ENCODE results near the gene CGB5. TPM values are rescaled to one million over a fixed set of nuclear protein-coding genes. Genes with fewer than 3 reads are reported as not detected.
"Not testable (repeated sequence)": the region's sequence is repeated elsewhere in the genome, so short reads cannot be mapped to it uniquely, and the experiment has no call there.

CGB5 gene
- total RNA-seq, 2 experiments from 2014 or later: not detected

DNA sequence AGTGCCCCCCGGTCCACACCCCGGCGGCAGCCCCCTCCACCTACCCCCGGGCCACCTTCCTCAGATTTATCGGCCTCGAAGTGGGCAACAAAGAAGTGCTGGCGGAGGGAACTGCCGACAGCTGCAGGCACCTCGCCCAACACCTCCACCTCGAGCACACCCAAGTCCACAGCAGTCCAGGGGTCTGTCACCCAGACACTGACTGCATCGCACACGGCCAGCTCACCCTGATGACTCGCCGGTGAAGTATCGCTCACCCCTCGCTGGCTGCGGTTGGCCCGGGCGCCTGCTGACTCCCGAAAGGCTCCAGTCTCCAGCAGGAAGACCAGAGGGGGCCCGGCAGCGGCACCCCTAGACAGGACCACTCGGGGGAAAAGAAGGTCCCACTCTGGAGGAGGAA lies 18.0 kb upstream of the CGB5 start:
- CTCF ChIA-PET, POLR2A ChIA-PET: not testable (repeated sequence)

GRCh38 chr19:49028686-49029085 lies 15.0 kb upstream of the CGB5 start:
- H3K27me3 Mint-ChIP-seq; H3K27ac Mint-ChIP-seq; H3K4me1 Mint-ChIP-seq; H3K9me3 Mint-ChIP-seq; CTCF ChIA-PET; H3K36me3 Mint-ChIP-seq (ENCODE audit: low read depth); H3K4me3 Mint-ChIP-seq; DNase-seq; POLR2A ChIA-PET: not testable (repeated sequence)

More for the DNA sequence above, 18.0 kb upstream of the CGB5 start:
- H3K36me3 Mint-ChIP-seq (ENCODE audit: low read depth); H3K9me3 Mint-ChIP-seq; H3K27ac Mint-ChIP-seq; H3K4me3 Mint-ChIP-seq; H3K27me3 Mint-ChIP-seq; DNase-seq: not testable (repeated sequence)
- H3K4me1 Mint-ChIP-seq: peaks cover 13% of the 10 kb centered on the region

GRCh38 chr19:49029749-49030148 lies 13.9 kb upstream of the CGB5 start:
- DNase-seq; H3K4me1 Mint-ChIP-seq; POLR2A ChIA-PET; H3K36me3 Mint-ChIP-seq (ENCODE audit: low read depth); H3K27me3 Mint-ChIP-seq; H3K4me3 Mint-ChIP-seq; H3K27ac Mint-ChIP-seq; CTCF ChIA-PET; H3K9me3 Mint-ChIP-seq: not testable (repeated sequence)

DNA sequence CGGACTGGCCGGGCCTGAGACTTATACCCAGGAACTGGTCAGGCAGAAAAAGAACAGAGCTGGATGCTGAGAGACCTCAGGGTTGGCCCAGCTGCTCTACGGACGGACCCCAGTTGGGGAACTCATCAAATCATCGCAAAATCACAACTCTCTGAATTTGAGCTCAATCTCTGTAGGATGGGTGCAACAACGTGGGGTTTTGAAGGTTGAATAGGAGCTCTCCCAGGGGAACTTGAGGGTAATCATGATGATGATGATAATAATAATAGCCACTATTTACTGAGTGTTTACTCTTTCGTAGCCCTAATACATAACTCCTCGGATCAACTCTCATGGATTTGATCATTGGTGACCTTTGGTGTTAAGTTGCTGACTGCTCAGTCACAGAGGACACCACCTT lies 13.3 kb upstream of the CGB5 start:
- H3K27ac Mint-ChIP-seq; H3K4me3 Mint-ChIP-seq; H3K36me3 Mint-ChIP-seq (ENCODE audit: low read depth); CTCF ChIA-PET; DNase-seq; H3K9me3 Mint-ChIP-seq; H3K4me1 Mint-ChIP-seq; POLR2A ChIA-PET; H3K27me3 Mint-ChIP-seq: not testable (repeated sequence)

DNA sequence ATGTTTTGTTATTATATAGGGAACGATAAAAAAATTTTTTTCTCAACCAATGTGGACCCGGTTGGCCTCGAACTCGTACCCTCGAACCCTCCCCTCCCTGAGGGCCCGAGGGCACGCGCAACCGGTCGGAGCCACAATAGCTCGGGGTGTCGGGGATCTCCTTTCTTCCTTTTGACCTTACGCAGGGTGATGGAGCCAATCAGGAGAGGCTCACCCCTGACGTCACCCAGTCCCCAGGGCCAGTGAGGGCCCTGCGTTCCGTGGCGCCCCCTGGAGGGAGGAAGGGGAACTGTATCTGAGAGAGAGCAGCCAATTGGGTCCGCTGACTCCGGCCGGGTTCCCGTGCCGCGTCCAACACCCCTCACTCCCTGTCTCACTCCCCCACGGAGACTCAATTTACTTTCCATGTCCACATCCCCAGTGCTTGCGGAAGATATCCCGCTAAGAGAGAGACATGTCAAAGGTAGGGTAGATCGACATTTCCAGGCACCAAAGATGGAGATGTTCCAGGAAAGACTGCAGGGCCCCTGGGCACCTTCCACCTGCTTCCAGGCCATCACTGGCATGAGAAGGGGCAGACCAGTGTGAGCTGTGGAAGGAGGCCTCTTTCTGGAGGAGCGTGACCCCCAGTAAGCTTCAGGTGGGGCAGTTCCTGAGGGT lies 11.9 kb upstream of the CGB5 start, which contains the start of gene CGB2:
TSS of gene CGB2 (plus strand) at position 249 of the 660 bp plus-strand sequence. CDS start at position 455, 206 bp downstream.
- H3K36me3 Mint-ChIP-seq (ENCODE audit: low read depth); POLR2A ChIA-PET; H3K9me3 Mint-ChIP-seq; H3K4me1 Mint-ChIP-seq; H3K27me3 Mint-ChIP-seq: not testable (repeated sequence)
- Mint-ChIP-seq H3K27ac (peak within 1 kb of the TSS; percentile 14), H3K4me3 (peak within 1 kb of the TSS; percentile 18)
- CTCF ChIA-PET: interaction anchor here (0.7 to 0.9 kb wide), 2 partner anchors 12 to 32 kb away, joined by 3 read pairs; no protein-coding TSS in a partner anchor
- peak; percentile 77 for DNase-seq

GRCh38 chr19:49036815-49037214 lies 6.8 kb upstream of the CGB5 start, which contains the start of gene CGB1:
Gene CGB1 (minus strand): TSS chr19:49036895. CDS start chr19:49036711, 184 bp downstream.
- POLR2A ChIA-PET; H3K36me3 Mint-ChIP-seq (ENCODE audit: low read depth); H3K27ac Mint-ChIP-seq; H3K9me3 Mint-ChIP-seq; CTCF ChIA-PET; H3K4me1 Mint-ChIP-seq; H3K27me3 Mint-ChIP-seq; H3K4me3 Mint-ChIP-seq: not testable (repeated sequence)
- peak; percentile 53 for DNase-seq

- H3K27me3 Mint-ChIP-seq; H3K4me3 Mint-ChIP-seq; POLR2A ChIA-PET; H3K27ac Mint-ChIP-seq; H3K4me1 Mint-ChIP-seq; H3K9me3 Mint-ChIP-seq; DNase-seq; H3K36me3 Mint-ChIP-seq (ENCODE audit: low read depth): not testable (repeated sequence)
- CTCF ChIA-PET: interaction anchor here (0.6 kb wide), 1 partner anchor 284 kb away, joined by 4 read pairs; no protein-coding TSS in a partner anchor
These were observed 5.5 kb upstream of the CGB5 start for GRCh38 chr19:49038111-49038510.

GRCh38 chr19:49038557-49039276 lies 4.9 kb upstream of the CGB5 start:
- H3K27ac Mint-ChIP-seq; H3K9me3 Mint-ChIP-seq; H3K27me3 Mint-ChIP-seq; H3K4me3 Mint-ChIP-seq; DNase-seq; H3K36me3 Mint-ChIP-seq (ENCODE audit: low read depth); POLR2A ChIA-PET; H3K4me1 Mint-ChIP-seq: not testable (repeated sequence)
- CTCF ChIA-PET: interaction anchor here (0.6 kb wide), 1 partner anchor 284 kb away, joined by 4 read pairs; no protein-coding TSS in a partner anchor

DNA sequence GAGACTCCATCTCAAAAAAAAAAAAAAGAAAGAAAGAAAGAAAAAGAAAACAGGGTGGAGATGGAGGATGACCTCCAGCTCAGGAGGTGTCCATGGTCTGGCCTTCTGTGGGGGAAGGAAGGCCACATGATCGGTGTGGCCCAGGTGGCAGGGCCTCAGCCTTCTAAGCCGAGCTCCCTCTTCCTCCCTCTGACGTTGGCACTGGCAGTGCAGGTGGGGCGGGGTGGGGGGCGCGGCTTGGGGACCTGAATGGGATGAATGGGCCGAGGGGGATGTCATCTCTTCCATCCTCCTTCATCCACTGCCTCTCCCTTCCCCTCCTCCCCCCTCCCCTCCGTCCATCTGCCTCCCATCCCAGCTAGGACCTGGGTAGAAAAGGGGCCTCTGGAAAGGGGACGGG lies 3.9 kb upstream of the CGB5 start:
- H3K4me1 Mint-ChIP-seq; H3K27me3 Mint-ChIP-seq; CTCF ChIA-PET; H3K27ac Mint-ChIP-seq; DNase-seq; H3K4me3 Mint-ChIP-seq; H3K36me3 Mint-ChIP-seq (ENCODE audit: low read depth); POLR2A ChIA-PET; H3K9me3 Mint-ChIP-seq: not testable (repeated sequence)

DNA sequence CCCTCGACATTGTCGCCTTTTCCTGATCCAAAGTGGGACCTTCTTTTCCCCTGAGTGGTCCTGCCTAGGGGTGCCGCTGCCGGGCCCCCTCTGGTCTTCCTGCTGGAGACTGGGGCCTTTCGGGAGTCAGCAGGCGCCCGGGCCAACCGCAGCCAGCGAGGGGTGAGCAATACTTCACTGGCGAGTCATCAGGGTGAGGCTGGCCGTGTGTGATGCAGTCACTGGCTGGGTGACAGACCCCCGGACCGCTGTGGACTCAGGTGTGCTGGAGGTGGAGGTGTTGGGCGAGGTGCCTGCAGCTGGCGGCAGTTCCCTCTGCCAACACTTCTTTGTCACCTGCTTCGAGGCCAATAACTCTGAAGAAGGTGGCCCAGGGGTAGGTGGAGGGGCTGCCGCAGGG lies 1.5 kb upstream of the CGB5 start:
- ChIA-PET POLR2A (no interaction called here), CTCF (no interaction called here)
- Mint-ChIP-seq H3K36me3 (ENCODE audit: low read depth) (no peaks in the 10 kb centered on the region), H3K4me3 (no peak overlapping the region), H3K9me3 (no peaks in the 10 kb centered on the region), H3K27ac (no peak overlapping the region), H3K27me3 (no peaks in the 10 kb centered on the region), H3K4me1 (no peaks in the 10 kb centered on the region)
- DNase-seq: no peak

DNA sequence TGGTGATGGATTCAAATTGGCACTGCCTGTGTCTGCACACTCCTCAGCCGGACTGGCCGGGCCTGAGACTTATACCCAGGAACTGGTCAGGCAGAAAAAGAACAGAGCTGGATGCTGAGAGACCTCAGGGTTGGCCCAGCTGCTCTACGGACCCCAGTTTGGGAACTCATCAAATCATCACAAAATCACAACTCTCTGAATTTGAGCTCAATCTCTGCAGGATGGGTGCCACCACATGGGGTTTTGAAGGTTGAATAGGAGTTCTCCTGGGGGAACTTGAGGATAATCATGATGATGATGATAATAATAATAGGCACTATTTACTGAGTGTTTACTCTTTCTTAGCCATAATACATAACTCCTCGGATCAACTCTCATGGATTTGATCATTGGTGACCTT lies 982 bp upstream of the CGB5 start:
- H3K27ac Mint-ChIP-seq; POLR2A ChIA-PET; H3K27me3 Mint-ChIP-seq; H3K9me3 Mint-ChIP-seq; H3K4me3 Mint-ChIP-seq; DNase-seq; H3K4me1 Mint-ChIP-seq; H3K36me3 Mint-ChIP-seq (ENCODE audit: low read depth); CTCF ChIA-PET: not testable (repeated sequence)

DNA sequence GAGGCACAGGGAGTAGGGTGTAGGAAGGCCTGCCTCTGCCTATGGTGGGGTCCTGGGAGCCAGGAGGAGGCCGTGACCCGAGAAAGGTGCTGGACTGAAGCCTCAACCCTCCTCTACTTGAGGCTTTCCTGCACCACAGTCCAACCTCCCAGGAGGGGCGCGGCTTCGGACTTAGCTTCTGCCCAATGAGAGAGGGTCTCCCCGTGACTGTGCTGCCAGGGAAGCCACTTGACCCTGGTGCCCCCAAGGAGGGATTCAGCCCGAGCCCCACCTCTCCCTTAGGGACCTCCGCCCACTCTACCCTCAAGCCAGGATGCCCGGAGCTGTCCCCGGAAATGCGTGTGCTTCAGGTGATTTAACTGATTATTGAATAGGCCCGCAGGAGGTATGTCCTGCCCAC lies 5.4 kb downstream of the CGB5 start, which contains the start of gene CGB8:
TSS of gene CGB8 (minus strand) at position 101 of the 400 bp plus-strand sequence. CDS start 372 bp downstream, outside the sequence.
- DNase-seq; H3K36me3 Mint-ChIP-seq (ENCODE audit: low read depth); CTCF ChIA-PET; H3K27ac Mint-ChIP-seq; H3K4me3 Mint-ChIP-seq; H3K9me3 Mint-ChIP-seq; H3K27me3 Mint-ChIP-seq; POLR2A ChIA-PET; H3K4me1 Mint-ChIP-seq: not testable (repeated sequence)

GRCh38 chr19:49049834-49050233 lies 6.2 kb downstream of the CGB5 start:
- H3K4me3 Mint-ChIP-seq; H3K27me3 Mint-ChIP-seq; H3K9me3 Mint-ChIP-seq; H3K4me1 Mint-ChIP-seq; POLR2A ChIA-PET; H3K36me3 Mint-ChIP-seq (ENCODE audit: low read depth); DNase-seq; H3K27ac Mint-ChIP-seq; CTCF ChIA-PET: not testable (repeated sequence)

Data from activated CD4-positive, alpha-beta memory T cell treated with anti-CD3 and anti-CD28 coated beads, Interleukin-2, amount 10 ng/mL, durations not matched to agents 7 days and 5 days (primary cell).